Stimulated activated CD4-positive, alpha-beta T cell treated with anti-CD3 and anti-CD28 coated beads, Interleukin-15, amount 100 ng/mL, for 24 hours (primary cell): ENCODE results near the gene ADIPOR1.
"Not testable (repeated sequence)": the region's sequence is repeated elsewhere in the genome, so short reads cannot be mapped to it uniquely, and the experiment has no call there.

Experiments
- DNase-seq: peaks from one replicate; pipeline ENCODE4 v3.0.0-alpha.2; 2020

The ADIPOR1 gene, protein sequence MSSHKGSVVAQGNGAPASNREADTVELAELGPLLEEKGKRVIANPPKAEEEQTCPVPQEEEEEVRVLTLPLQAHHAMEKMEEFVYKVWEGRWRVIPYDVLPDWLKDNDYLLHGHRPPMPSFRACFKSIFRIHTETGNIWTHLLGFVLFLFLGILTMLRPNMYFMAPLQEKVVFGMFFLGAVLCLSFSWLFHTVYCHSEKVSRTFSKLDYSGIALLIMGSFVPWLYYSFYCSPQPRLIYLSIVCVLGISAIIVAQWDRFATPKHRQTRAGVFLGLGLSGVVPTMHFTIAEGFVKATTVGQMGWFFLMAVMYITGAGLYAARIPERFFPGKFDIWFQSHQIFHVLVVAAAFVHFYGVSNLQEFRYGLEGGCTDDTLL

DNA sequence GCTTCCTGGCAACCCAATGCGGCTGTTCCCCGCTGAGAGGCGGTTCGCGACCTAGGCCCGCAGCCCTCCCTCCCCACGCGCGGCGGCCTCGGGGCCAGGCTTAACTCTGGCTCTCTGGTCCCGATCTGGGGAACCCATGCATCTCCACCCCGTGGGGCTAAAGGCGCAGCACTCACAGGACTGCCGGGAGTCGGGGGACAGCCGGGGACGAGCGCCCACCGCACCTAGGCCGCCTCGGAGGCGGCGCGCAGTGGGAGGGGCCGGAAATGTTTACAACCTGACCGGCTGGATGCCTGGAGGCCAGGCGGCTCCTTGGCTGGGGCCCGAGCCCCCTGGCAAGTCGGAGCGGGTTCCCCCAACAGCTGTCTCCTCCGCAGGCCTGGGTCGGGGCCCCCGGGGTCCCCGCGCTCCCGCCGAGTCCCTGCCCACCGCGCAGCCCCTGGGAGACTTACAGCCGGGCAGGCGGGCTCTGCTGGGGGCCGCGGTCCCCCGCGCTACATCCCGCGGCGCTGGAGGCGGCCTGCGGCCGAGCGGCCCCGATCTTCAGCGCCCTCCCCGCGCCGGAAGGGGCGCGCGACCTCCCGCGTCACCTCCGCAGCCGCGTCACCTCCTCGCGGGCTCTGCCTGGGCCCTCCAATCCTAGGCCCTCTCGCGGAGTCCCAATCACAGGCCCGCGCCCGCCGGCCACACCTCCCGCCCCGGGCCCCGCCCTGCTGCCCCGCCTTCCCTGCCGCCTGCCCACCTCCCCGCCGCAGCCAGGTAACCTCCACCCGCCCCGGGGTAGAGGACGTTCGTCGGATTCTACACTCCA is at the start of gene ADIPOR1:
ADIPOR1 (minus strand) TSS at position 580 of the 811 bp plus-strand sequence. CDS start 7,242 bp downstream, outside the sequence.
- peak; percentile 95 for DNase-seq

DNA sequence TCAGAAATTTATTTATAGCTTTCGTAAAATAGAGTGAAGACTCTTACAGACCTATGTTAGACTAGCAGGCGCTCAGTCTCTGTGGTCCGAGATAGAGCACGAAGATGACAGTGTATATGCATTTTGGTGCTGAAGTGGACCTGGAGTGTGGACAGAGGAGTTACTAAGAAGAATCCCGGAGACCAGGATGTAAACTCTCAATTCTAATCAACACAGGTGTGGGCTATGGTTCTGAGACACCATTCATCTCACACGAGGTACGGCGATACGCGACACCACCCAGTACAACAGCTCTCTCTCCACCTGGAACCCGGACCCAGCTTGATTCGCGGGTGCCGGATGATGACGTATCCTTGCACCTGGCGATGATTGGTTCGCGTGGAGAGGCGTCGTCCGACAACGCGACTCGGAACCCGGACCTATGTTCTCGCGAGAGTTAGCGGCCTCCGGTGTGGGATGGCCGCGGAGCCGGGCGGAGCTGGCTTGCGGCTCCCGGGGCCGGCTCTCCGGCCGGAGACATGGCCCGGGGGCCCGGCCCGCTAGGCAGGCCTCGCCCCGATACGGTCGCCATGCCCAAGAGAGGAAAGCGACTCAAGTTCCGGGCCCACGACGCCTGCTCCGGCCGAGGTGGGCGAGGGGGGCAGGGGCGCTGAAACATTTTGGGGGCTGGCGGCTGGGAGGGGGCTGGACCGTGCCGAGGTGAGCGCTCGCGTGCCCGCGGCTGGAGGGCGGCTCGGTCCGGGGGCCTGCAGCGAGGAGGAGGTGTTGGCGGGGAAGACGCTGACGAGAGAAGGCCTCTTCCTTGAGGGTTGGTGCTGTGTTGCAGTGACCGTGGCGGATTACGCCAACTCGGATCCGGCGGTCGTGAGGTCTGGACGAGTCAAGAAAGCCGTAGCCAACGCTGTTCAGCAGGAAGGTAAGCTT is 49.1 kb upstream of the ADIPOR1 start, which contains the start of gene TMEM183A:
TMEM183A (plus strand) TSS at position 427 of the 924 bp plus-strand sequence; CDS start at position 519, 92 bp downstream.
- DNase-seq, result peak; percentile 98

DNA sequence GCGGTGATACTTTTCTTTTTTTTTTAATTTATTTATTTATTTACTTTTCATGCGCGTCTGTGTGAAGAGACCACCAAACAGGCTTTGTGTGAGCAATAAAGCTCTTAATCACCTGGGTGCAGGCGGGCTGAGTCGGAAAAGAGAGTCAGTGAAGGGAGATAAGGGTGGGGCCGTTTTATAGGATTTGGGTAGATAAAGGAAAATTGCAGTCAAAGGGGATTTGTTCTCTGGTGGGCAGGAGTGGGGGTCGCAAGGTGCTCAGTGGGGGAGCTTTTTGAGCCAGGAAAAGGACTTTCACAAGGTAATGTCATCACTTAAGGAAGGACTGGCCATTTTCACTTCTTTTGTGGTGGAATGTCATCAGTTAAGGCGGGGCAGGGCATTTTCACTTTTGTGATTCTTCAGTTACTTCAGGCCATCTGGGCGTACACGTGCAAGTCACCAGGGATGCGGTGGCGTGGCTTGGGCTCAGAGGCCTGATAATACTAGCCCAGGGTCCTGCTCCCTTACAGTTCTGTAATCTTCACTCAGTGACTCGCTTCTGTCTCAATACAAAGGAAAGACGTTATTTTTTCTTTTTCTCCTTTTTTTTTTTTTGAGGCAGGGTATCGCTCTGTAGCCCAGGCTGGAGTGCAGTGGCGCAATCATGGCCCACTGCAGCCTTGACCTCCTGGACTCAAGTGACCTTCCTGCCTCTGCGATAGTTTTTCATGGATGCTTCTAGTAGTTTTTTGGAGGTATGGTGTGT is 47.5 kb upstream of the ADIPOR1 start:
- not testable (repeated sequence) for DNase-seq

DNA sequence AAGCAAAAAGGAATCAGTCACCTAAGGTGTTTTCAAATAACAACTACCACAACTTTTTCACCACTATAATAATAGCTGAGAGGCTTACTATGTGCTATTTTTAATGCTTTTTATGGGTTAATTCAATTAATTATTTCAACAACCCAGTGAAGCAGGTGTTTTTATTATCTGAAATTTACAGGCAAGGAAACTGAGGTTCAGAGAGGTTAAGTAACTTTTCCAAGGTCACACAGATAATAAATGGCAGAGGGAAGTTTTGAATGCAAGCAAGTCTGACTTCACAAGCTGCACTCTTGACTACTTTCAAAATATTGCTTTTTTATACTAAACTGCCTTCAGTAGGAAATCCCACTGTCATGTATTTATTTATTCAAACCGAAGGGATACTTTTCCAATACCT is 44.8 kb upstream of the ADIPOR1 start:
- no peak for DNase-seq

DNA sequence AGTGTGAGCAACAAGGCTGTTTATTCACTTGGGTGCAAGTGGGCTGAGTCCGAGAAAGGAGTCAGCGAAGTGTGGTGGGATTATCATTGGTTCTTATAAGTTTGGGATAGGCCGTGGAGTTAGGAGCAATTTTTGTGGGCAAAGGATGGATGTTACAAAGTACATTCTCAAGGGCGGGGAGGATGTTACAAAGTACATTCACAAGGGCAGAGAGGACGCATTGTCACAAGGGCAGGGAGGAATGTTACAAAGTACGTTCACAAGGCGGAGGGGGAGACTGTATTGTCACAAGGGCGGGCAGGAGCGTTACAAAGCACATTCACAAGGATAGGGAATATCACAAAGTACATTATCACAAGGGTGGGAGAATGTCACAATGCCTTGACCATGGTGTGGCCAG is 43.9 kb upstream of the ADIPOR1 start:
- no peak for DNase-seq

DNA sequence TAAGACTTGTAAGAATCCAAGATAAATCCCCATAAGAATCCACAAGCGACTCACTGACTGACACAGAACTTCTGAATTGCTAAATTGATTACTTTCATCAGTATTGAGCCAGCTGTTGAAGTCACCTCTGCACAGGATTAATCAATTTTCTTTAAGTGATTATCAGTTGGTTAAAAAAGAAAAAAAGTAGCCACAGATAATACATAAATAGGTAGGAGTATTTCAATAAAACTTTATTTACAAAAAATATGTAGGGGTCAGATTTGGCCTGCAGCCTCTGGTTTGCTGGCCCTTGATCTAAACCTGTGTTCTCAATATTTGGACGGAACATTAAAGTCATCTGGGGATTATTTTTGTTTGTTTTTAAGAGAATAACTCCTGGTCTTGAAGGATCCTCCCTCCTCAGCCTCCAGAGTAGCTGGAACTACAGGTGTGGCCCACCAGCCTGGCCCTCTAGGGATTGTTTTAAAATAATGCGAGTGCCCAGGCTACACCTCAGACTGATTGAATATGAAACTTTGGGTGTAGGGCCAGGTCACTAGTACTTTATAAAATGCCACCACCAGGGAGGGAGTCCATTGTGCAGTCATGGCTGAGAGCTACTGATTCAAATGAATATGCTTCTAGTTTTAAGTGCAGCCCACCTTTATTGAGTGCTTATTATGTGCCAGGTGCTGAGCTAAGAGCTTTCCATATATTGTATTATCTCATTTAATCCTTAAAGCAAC is 42.3 kb upstream of the ADIPOR1 start:
- DNase-seq, result no peak

DNA sequence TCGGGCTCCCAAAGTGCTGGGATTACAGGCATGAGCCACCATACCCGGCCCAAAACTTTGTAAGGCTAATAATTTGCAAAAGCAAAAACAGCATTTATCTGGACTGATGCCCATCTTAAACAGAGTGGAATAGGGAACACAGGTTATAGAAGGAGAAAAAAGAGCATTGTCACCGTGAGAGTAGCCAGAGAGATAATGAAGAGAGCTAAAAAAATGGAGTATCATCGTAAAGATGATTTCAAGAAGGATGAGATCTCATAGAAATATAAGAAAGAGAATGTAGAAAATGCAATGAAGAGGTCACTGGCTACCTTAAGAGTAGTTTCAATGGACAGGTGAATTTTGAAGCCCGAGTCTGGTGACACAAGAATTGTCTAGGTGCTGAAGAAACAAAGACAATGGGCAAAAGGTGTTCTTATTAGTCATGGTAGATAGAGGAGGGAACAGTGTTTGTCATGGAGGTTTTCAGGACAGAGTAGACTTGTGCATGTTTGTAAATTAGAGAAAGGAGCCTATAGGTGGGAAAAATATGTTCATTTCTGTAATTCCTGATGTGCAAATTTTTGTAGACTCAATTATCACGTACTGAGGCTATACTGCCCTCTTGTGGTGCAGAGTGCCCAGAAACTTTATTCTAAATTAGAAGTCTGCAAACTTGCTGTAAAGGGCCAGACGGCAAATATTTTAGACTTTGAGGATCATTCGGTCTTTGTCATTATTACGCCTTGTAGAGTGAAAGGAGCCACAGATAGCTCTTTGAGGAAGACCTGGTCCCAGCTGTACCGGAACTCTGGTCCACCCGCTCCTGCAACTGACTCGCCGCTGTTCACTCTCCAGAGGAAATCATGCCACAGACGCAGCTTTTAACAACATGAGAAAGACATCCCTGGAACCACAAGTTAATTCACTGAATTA is 41.0 kb upstream of the ADIPOR1 start:
- peak; percentile 76 for DNase-seq

DNA sequence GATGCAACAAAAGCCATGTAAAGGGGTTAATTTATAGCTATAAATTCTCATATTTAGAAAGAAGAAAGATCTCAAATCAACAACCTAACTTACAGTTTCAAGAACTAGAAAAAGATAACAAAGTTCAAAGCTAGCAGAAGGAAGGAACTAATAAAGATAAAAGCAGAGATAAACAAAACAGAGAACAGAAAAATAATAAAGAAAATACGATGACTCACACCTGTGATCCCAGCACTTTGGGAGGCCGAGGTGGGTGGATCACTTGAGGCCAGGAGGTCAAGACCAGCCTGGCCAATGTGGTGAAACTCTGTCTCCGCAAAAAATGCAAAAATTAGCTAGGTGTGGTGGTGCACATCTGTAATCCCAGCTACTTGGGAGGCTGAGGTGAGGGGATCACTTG is 36.6 kb upstream of the ADIPOR1 start:
- DNase-seq, result no peak

DNA sequence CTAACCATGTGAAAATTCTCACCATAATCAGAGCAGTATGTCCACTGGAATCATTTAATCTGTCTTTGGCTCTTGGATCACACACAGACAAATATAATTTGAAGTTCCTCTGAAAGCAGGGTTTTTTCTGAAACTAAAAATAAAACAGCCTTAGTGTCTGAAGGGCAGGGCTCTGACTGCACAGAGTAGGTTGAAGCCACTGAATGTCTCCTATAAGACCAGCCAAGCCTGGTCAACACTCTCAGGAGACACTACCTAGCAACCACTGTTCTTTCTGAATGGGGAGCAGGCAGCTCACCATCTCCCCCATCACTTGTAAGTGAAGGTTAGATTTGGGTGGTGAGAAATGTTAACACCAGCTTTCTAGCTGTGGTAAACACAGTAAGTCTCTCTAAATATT is 33.0 kb upstream of the ADIPOR1 start:
- no peak for DNase-seq

DNA sequence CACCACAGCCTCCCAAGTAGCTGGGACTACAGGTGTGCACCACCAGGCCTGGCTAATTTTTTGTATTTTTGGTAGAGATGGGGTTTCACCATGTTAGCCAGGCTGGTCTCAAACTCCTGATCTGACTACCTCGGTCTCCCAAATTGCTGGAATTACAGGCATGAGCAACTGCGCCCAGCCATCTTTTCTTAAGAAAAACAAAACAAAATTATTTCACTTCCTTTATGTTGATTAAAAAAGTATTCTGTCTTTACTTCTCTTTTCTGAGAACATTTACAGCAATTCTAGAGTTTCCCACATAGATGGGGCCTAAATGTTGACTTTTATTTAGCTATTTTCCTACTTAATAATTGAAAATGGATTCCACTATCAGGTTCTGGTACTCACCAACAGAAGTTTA is 31.8 kb upstream of the ADIPOR1 start:
- DNase-seq, result no peak

DNA sequence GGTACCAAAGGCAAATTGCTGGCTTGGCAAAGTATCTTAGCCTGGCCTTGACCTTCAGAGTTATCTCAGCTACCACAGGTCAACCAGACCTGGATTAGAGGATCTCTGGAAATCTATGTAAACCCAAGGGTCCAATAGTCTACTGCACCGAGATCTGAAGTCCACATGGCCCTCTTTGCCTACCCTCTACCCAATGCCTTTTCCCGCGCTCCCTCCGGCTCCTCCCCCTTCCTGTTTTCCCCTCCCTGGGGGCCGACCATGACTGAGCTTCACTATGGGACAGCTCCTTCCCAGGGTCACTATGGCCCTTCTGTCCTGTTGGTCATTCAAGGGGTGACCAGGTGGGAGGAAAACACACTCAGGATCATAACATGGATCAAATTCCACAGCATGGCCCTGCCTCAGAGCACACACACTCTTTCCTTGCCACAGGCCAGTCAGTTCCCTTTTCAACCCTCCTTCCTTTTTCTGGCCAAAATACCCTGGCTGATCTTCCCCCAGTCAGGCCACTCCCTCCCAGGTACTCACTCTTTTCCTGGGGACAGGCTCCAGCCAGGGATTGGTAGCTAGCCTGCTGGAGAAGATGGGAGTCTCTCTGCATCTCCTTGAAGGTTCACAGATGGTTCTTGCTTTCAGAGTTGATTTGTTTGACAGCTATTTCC is 29.9 kb upstream of the ADIPOR1 start:
- DNase-seq, result no peak

DNA sequence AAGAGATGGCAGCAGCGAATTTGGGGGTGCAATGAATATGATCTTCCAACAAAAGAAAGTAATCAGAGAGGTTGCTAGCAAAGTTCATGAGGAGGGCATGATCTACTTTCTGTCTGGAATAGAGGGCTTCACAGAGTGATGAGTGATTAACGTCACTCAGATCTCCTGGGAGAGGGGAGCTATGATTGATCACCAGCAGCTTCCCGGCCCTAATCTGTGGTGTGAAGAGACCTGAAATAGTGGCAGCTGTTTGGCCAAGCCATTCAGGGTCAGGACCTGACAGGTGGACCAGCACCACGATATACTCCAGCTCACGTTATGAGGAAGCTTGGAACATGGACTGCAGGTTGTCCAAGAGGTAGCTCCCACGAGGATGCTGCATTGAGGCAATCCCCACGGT is 29.1 kb upstream of the ADIPOR1 start:
- DNase-seq, result no peak

DNA sequence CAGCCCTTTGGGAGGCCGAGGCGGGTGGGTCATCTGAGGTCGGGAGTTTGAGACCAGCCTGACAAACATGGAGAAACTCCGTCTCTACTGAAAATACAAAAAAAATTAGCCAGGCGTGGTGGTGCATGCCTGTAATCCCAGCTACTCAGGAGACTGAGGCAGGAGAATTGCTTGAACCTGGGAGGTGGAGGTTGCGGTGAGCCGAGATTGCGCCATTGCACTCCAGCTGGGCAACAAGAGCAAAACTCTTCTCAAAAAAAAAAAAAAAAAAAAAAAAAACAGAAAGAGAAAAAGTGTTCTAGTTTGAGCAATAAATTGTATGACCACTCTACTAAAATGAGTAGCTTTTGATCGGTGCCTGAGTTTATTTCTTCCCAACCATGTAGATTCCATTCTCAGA is 28.0 kb upstream of the ADIPOR1 start:
- DNase-seq, result not testable (repeated sequence)

DNA sequence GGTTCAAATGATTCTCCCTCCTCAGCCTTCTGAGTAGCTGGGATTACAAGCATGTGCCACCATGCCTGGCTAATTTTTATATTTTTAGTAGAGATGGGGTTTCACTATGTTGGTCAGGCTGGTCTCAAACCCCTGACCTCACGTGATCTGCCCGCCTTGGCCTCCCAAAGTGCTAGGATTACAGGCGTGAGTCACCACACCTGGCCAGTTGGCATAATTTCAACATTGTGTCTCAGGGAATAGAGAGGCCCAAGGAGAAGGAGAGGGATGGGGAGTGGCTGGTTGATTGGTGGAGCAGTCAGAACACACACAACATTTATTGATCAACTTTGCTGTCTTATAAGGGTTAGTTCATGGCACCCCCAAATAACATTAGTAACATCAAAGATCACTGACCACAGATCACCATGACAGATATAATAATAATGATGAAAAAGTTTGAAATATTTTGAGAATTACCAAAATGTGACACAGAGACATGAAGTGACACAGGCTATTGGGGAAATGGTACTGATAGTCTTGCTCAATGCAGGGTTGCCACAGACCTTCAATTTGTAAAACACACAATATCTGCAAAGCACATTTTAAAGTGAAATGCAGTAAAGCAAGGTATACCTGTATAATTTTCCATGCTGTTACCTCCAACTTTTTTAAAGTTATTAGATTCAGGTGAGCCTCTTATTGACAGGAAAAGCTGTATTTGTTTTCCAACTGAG is 24.8 kb upstream of the ADIPOR1 start:
- DNase-seq, result no peak

DNA sequence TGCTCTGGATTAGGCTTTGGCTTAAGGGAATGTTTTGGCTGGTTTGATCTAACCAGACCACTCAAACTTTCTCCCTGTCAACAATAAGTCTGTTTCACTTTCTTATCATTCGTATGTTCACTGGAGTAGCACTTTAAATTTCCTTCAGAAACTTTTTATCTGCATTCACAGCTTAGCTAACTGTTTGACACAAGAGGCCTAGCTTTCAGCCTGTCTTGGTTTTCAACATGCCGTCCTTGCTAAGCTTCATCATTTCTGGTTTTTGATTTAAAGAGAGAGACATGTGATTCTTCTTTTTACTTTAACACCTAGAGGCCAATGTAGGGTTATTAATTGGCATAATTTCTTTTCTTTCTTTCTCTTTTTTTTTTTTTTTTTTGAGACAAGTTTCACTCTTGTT is 23.8 kb upstream of the ADIPOR1 start:
- DNase-seq, result no peak

DNA sequence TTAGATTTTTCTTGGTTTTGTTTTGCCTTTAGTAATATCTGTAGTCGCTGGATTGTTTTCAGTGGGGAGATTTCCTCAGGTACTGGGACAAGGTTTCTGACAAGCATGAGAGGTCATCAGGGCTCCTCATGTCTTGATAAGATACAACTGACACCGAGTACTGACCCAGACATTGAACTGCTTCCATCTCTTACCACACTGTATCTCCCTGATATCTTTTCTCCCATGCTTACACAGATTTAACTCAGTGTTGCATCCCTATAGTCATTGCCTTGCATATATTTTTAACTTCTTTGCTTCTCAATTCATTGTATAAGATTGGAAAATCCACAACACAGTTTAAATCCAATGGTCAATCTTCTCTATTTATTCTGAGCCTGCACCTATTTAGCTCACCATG is 21.3 kb upstream of the ADIPOR1 start:
- DNase-seq, result no peak

DNA sequence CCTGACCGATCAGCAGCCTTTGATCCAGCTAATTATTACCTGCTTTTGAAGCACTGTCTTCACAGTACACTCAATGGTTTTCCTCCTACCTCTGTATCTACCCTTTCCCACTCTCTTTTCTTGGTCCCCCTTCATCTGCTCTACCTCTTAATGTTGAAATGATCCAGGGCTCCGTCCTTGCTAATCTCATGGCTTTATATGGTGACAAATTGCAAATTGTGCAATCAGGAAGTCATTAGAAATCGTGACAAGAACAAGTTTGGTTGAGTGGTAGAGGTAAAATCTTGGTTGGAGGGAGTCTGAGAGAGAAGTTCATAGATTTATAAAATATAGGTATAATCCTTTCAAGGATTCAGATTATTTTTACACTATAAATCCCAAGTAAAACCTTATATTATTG is 18.5 kb upstream of the ADIPOR1 start:
- DNase-seq, result no peak

DNA sequence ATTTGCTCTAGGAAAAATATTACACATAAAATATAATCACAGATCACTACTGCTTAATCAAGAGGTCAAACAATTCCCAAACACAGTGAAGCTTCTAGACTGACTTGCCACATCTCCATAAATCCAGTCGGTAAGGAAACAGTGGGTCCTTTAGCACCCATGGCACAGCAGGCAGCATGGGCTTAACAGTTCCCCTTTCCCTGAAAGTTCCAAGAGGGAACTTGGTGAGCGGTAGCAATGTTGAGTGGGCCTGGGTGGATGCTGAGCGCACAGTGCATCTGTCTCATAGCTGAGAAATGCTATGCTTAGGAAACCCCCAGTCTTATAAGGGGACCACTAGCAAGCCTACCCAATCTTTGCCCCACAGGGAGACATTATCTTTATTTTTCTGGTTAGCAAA is 16.7 kb upstream of the ADIPOR1 start:
- no peak for DNase-seq

DNA sequence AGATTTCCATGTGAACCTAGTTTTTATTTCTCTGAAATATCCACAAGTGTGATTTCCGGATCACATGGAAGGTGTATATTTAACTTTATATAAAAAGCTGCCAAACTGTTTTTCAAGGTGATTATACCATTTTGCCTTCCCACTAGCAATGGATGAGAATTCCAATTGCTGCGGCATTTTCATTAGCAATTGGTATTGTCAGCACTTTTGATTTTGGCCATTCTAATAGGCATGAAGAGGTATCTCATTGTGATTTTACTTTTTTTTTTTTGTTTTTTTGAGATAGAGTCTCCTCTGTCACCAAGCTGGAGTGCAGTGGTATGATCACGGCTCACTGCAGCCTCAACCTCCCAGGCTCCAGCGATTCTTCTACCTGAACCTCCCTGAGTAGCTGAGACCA is 13.9 kb upstream of the ADIPOR1 start:
- no peak for DNase-seq
